A673 (cell line): Measurements from ENCODE around the gene RER1. TPM values are rescaled to one million over a fixed set of nuclear protein-coding genes. Genes with fewer than 3 reads are reported as not detected.

Source experiments
- Bru-seq: library from RNA; stranded (reverse); fragments of 400-500 nt; gene quantifications from one replicate; lab custom pipeline; 2021; lab: Mats Ljungman, UMichigan
- BruChase-seq, 2 experiments: library from RNA; stranded (reverse); fragments of 400-500 nt; gene quantifications; one replicate each; lab custom pipeline; 2021; lab: Mats Ljungman, UMichigan
- BruUV-seq: library from RNA; stranded (reverse); fragments of 400-500 nt; replicated peaks from 2 replicates; lab custom pipeline; 2021; lab: Mats Ljungman, UMichigan
- CTCF ChIA-PET: fragments of 300-600 bp; sonication (Branson Sonifier 250); formaldehyde crosslinking; loops from one replicate; lab custom pipeline; 2022; ENCODE audit warnings: antibody characterized with exemption; lab: Charles Lee
- POLR2A ChIA-PET: fragments of 300-600 bp; sonication (Branson Sonifier 250); formaldehyde crosslinking; loops from one replicate; lab custom pipeline; 2022; ENCODE audit warnings: antibody characterized with exemption; ENCODE audit not compliant: low non-redundant PET; lab: Charles Lee
- DNase-seq: peaks from one replicate; pipeline ENCODE4 v3.0.0-alpha.2; 2015; ENCODE audit warnings: low spot score
- H3K27ac ChIP-seq: fragments of 200-600 bp; sonication (generic); 2 replicates; pipeline ENCODE4 v1.5.1; 2016; ENCODE audit warnings: mixed run types, low read depth, mild to moderate bottlenecking, mixed read lengths, antibody characterized with exemption, low read length; ENCODE audit not compliant: poor library complexity, severe bottlenecking
- H3K27me3 ChIP-seq: fragments of 200-600 bp; sonication (generic); replicated peaks from 2 replicates; pipeline ENCODE4 v1.6.1; 2017; ENCODE audit warnings: mixed run types, low read depth, mild to moderate bottlenecking, mixed read lengths, antibody characterized with exemption, low read length; ENCODE audit not compliant: insufficient read depth, poor library complexity
- H3K36me3 ChIP-seq: fragments of 200-600 bp; sonication (generic); 2 replicates; pipeline ENCODE4 v1.6.1; 2016; ENCODE audit warnings: mixed run types, mild to moderate bottlenecking, mixed read lengths, antibody characterized with exemption, low read length; ENCODE audit not compliant: insufficient read depth, poor library complexity, severe bottlenecking
- H3K4me1 ChIP-seq: fragments of 200-600 bp; sonication (generic); 2 replicates; pipeline ENCODE4 v1.6.1; 2017; ENCODE audit warnings: mixed run types, mild to moderate bottlenecking, mixed read lengths, antibody characterized with exemption, low read length; ENCODE audit not compliant: insufficient read depth, poor library complexity, severe bottlenecking
- H3K4me3 ChIP-seq: fragments of 200-600 bp; sonication (generic); 2 replicates; pipeline ENCODE4 v1.5.1; 2016; ENCODE audit warnings: low read depth, mixed run types, mild to moderate bottlenecking, mixed read lengths, low read length; ENCODE audit not compliant: poor library complexity, severe bottlenecking
- H3K9me3 ChIP-seq: fragments of 200-600 bp; sonication (generic); 2 replicates; pipeline ENCODE4 v1.6.1; 2016; ENCODE audit warnings: mixed run types, low read depth, mild to moderate bottlenecking, mixed read lengths, antibody characterized with exemption, low read length; ENCODE audit not compliant: poor library complexity, severe bottlenecking
- EZH2 ChIP-seq: fragments of 200-600 bp; sonication (generic); IDR thresholded peaks from 2 replicates; pipeline ENCODE4 v1.6.1; 2017; ENCODE audit warnings: borderline replicate concordance, low read depth, mild to moderate bottlenecking, mixed read lengths, antibody characterized with exemption, low read length; ENCODE audit not compliant: poor library complexity, severe bottlenecking
- intact Hi-C: fragments of 100-400 bp; cut with micrococcal nuclease; formaldehyde crosslinking; loops from one replicate; pipeline ENCODE4 v1.10.0; 2022; ENCODE audit not compliant: unreplicated experiment
- long read RNA-seq: library from polyadenylated mRNA; stranded (forward); transcript quantifications from one replicate; pipeline ENCODE4 v2.0.0, GENCODE V29; 2022
- total RNA-seq: library from RNA; stranded (reverse); gene quantifications from 2 replicates; pipeline ENCODE4 v1.2.3, GENCODE V29; 2021
- TF ChIP-seq, protein P1 (sequence below): fragments of 300-800, 200-600 bp; sonication (generic); conservative IDR thresholded peaks from 2 replicates; pipeline ENCODE4 v1.5.1; 2017; ENCODE audit warnings: low read depth, mild to moderate bottlenecking, antibody characterized with exemption, low read length, moderate library complexity, mixed read lengths

RER1 gene, protein sequence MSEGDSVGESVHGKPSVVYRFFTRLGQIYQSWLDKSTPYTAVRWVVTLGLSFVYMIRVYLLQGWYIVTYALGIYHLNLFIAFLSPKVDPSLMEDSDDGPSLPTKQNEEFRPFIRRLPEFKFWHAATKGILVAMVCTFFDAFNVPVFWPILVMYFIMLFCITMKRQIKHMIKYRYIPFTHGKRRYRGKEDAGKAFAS
- total RNA-seq = 152 and 154 TPM in 2 replicates
- Bru-seq, nascent RNA = percentile 82 among the genes with signal in this experiment
- percentile 94 among the genes with signal in this experiment for BruChase-seq, experiment 1, labeled RNA remaining after a 2-hour chase
- percentile 95 among the genes with signal in this experiment for BruChase-seq, experiment 2, labeled RNA remaining after a 6-hour chase
- long read RNA-seq, transcript RER1-207 (6 exons, 2,469 nt) = minor isoform, 12 of 339 reads
- long read RNA-seq, transcript RER1-209 (7 exons, 3,044 nt) = major isoform, 191 of 339 reads
- long read RNA-seq, partial matches to known transcripts = 48 of 339 reads
- long read RNA-seq, other reads (novel, unspliced or antisense) = 84 of 339 reads

DNA sequence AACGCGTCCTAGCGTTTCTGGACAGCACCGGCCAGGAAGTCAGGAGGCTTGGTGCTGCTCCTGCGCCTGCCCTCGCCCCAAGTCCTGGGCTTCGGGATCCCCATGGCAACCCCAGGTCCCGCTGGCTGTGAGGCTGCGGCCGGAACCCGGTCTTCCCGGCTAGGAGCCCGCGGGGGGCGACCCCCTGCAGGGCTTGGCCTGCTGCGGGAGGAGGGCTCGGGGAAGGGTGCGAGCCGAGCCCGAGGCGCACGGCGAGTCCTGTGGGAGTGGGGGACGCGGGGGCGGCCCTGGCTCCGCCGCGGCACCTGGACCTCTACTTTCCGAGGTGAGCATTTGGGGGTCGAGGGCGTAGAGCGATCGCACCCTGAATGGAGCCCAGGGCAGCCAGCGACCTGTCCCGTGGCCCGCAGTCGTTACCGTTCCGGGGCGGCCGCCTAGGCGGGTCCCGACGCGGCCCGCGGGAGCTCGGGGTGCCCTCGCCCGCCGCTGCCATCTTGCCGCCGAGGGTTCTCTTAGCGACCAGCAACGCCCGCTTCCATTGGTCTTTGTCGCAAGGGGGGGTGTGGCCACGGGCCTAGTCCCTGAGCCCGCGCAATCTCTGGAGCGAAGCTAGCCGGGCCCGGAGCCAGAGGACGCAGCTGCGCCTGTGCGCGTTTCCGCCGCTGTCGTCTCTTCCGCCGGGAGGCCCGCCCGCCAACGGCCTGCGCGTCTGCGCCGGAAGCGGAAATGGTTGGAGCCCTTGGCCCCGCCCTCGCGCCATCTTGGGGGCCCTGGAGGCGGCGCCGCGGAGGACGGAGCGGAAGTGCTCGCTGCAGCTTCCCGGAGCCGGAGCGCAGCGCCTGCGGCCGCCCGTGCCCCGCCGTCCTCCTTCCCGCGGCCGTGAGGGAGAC, at the start of gene RER1, which contains the start of gene MORN1:
Gene RER1, plus strand, starts transcription at position 801 of the 890 bp plus-strand sequence. CDS start 3,950 bp downstream, outside the sequence.
Gene MORN1, minus strand, starts transcription at position 514 of the 890 bp plus-strand sequence. Its CDS starts 21 bp downstream, at position 493.
- ChIA-PET CTCF (interaction anchor here (1.0 to 1.5 kb wide), 2 partner anchors 9 to 196 kb away, joined by 9 to 19 read pairs; partner anchors contain the start of gene FAAP20), POLR2A (interaction anchor here (0.6 kb wide), 1 partner anchor 10 kb away, joined by 3 read pairs; no protein-coding TSS in a partner anchor)
- TF ChIP-seq EZH2 = no peak
- TF ChIP-seq, protein P1, sequence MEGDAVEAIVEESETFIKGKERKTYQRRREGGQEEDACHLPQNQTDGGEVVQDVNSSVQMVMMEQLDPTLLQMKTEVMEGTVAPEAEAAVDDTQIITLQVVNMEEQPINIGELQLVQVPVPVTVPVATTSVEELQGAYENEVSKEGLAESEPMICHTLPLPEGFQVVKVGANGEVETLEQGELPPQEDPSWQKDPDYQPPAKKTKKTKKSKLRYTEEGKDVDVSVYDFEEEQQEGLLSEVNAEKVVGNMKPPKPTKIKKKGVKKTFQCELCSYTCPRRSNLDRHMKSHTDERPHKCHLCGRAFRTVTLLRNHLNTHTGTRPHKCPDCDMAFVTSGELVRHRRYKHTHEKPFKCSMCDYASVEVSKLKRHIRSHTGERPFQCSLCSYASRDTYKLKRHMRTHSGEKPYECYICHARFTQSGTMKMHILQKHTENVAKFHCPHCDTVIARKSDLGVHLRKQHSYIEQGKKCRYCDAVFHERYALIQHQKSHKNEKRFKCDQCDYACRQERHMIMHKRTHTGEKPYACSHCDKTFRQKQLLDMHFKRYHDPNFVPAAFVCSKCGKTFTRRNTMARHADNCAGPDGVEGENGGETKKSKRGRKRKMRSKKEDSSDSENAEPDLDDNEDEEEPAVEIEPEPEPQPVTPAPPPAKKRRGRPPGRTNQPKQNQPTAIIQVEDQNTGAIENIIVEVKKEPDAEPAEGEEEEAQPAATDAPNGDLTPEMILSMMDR = no peak
- no TSS peak for BruUV-seq
- peaks cover 33% of the 10 kb centered on the region for H3K36me3 ChIP-seq
- H3K4me3 ChIP-seq = peak within 1 kb of the TSS; percentile 74
- intact Hi-C loops = no loop called here
- H3K9me3 ChIP-seq = no peaks in the 10 kb centered on the region
- peak within 1 kb of the TSS; percentile 84 for H3K27ac ChIP-seq
- H3K4me1 ChIP-seq = peaks cover 16% of the 10 kb centered on the region
- H3K27me3 ChIP-seq = no peaks in the 10 kb centered on the region
- DNase-seq = peak; percentile 100

DNA sequence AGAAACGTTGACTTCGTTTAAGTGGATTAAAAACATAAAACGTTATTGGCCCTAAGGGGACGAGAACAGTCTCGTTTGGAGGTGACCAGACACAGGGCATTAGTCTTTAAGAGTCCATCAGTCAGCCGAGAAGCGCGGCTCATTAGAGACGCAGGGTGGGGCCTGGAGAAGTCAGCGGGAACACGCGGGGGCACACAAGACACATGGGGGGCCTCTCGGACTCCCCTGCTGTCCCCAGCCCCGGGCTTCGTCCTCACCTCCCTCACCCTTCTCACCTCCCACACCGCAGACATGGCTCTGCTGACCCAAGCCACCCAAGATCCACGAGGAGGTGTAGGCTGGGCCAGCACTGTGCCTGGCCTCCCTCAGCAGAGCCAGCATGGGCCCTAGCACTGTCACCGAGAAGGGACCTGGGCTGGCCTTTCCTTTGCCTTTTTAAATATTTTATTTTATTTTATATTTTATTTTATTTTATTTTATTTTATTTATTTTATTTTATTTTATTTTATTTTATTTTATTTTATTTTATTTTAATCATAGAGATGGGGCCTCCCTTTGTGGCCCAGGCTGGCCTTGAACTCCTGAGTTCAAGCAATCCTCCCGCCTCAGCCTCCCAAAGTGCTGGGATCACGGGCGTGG, 49.1 kb upstream of the RER1 start:
- TF ChIP-seq, protein P1 = no peak
- no peak for TF ChIP-seq EZH2
- Histone ChIP-seq H3K9me3 (no peaks in the 10 kb centered on the region), H3K36me3 (no peaks in the 10 kb centered on the region), H3K4me1 (no peaks in the 10 kb centered on the region), H3K4me3 (no peak overlapping the region), H3K27ac (no peak overlapping the region), H3K27me3 (no peaks in the 10 kb centered on the region)
- intact Hi-C loops = no loop called here
- no peak for DNase-seq
- BruUV-seq = no TSS peak
- ChIA-PET POLR2A (no interaction called here), CTCF (no interaction called here)
